HK-2 (cell line): ENCODE measurements around the gene CPA1.

ENCODE experiments used
- DNase-seq: peaks from one replicate; pipeline ENCODE4 v3.0.0-alpha.2; 2018; ENCODE audit not compliant: unreplicated experiment

The CPA1 gene

DNA sequence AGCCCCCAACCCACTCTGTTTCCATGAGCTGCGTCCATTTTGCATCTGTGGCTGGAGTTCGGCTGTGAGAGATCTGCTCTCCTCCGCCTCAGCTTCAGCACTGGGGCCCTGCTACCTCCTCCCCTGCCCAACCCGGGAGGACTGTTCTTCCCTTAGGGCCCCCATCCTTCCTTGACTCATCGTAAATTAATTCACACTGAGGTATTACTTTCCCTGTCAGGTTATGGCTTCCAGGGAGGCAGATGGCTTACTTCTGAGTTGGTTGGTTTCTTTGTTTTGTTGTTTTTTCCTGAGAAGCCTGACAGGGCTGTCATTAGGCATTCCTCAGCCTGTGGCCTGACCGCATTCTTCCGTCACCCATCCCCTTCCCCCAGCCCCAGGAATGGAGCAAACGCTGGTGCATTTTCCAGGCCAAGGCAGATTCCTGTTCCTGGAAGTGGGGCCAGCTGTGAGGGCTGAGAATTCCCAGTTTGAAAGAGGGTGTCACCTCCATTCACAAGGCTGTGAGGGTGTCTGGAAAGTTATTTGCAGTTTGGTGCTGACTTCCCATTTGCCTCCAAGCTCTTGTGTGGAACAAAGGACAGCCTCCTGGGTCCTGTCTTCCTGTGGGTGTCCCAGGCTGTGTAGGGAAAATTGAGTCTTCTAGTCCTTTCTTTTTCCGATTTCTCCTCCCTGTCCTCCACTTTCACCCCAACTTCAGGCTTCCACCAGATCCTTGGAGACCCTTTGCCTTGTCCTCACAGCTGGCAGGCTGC, 24.0 kb upstream of the CPA1 start:
- peak; percentile 94 for DNase-seq

DNA sequence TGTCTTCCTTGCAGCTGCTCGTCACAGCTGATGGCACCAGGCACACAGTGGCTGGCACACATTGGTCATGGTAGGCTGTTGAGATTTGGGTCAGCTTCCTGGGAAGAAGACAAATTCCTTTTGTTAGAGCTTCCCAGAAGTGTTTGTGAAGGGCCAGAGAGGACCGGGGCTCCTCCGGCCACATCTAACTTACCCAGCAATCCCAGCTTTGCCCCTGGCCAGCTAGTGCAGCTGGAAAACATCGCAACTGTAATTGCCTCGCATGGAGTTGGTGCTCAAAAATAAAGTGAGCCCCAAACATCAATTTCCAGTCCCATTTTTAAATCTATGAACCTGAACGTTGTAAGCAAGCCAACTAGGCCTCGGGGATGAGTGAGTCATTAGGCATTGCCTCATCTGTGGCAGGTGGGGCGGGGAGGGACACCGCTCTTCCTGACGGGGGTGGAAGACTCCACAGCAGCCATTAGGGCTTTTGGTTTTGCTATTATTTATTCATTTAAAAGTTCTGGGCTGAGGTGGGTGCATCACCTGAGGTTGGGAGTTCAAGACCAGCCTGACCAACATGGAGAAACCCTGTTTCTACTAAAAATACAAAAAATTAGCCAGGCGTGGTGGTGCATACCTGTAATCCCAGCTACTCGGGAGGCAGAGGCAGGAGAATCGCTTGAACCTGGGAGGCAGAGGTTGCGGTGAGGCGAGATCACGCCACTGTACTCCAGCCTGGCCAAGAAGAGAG, 23.2 kb upstream of the CPA1 start:
- peak; percentile 79 for DNase-seq

DNA sequence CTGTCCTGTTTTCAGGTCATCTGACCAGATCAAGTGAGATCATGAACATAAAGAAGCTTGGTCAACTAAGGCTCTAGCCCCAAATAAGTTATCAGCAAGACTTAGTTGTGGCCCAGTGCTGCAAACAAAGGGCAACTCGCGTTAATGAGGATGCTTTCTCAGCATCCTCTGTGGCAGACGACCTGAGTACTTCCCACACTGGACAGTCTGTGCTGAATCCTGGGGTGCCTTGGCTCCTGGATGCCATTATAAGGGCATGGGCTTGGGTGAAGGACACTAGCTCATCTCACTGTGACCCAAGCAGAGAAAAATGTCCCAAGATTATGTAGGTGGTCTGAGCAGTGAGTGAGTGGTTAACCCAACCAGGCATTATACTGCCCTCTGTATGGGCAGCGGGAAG, 21.8 kb upstream of the CPA1 start:
- DNase-seq = no peak

DNA sequence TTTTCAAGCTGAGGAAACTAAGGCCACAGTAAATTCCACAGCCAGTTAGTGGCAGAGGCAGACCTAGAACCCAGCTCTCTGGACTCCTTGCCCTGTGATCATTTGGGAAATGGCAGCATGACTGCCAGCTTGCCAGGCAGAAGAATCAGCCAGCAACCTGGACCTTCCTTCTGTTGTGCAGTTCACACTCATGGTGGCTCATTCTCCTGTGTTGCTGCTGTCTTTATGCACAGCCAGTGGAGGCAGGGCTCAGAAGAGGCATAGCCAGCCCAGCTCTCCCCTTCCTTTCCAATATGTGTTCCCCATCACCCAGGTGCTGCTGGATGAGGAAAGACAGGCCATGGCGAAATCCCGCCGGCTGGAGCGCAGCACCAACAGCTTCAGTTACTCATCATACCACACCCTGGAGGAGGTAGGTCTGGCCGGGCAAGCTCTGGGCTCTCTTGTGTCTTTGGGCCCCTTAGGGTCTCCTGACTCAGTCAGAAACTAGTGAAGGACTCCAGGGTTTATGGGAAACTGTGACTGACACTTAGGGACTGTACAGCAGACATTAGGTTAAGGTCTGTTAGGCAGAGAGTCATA, 20.9 kb upstream of the CPA1 start:
- no peak for DNase-seq

DNA sequence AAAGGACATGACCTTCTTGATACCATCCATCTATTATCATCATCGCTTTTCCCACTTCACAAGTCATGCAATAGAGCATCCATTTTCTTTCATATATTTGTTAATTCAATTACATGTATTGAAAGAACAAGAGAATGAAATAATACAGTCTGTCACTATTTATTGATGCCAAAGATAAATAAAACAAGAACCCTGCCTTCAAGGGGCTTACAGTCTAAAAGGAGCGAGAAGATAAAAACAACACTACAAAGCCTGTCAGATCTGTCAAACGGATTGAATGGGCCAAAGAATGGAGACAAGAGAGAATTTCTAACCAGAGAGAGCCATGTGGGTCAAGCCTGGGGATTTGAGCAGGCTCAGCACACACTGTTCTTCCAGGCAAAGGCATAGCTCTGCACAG, 19.8 kb upstream of the CPA1 start:
- DNase-seq = no peak

DNA sequence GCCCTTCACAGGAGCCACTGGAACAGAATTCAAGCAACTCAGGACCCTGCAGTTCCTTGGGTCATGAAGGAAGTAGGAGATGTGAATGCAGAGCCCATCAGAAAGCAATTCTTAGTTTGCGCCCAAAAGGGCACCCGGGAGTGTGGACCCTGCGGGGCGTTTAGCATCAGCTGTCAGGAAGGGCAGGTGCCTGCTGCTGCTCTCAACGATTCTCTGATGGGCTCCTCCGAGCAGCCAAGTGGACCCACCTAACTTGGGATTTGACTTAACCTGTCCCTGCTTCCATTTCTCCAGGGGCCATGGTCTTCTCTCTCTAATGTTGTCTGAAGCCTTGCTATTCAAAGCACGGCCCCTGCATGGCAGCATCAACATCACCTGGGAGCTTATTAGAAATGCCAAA, 18.6 kb upstream of the CPA1 start:
- no peak for DNase-seq

DNA sequence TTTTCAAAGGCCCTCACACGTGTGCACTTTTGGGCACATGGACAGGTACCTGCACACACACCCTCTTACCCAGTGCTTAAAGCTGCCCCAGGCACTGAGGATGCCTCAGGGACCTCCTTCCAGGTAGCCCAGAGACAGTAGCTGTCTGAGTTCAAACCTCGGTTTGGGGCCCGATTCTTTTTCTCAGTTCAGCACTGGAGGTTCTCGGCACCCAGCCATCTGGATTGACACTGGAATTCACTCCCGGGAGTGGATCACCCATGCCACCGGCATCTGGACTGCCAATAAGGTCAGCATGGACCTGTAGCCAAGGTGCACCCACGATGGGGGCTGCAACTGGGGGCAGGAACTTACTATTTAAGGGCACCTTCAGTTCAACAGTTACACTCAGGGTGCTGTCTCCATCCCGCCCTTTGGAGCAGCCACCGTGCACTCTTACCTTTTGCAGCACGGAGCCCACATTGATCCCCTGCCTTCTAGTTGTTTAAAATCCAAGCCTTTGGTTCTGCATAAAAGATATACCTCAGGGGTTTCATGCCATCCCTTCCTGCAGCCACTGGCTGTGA, 18.0 kb upstream of the CPA1 start:
- DNase-seq = no peak

DNA sequence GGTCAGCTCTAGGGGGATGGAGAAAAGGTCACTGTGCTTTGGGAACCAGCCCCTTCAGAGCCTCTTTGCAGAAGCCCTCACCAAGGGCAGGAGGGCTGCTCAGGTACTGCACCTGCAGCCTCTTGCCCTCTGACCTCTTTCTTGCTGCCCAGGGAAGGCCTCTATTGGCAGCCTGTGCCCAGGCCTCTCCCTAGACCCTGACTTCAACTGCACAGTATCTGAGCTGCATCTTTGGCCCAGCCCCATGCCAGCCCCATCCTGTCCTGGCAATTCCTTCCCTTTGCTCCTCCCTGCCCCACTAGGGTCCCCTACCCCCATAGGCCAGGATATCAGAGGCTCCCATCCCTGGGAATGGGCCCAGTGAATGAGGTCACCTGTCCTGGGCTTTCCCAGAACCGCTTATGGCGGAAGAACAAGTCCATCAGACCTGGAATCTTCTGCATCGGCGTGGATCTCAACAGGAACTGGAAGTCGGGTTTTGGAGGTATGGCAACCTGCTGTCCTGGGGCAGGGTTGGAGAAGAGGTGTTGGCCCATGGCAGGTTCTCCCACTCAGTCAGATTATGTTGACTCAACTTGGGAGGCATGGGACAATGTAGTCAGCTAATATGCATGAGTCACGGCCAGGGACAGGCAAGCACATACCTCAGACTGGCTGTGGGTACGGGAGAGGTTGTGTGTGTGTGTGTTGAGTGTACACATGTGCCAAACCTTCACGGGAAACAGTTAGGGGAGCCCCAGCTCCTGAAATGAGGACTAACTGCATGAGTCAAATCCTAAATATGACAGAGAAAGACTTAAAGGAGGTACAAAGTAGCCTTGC, 17.1 kb upstream of the CPA1 start:
- peak; percentile 80 for DNase-seq

DNA sequence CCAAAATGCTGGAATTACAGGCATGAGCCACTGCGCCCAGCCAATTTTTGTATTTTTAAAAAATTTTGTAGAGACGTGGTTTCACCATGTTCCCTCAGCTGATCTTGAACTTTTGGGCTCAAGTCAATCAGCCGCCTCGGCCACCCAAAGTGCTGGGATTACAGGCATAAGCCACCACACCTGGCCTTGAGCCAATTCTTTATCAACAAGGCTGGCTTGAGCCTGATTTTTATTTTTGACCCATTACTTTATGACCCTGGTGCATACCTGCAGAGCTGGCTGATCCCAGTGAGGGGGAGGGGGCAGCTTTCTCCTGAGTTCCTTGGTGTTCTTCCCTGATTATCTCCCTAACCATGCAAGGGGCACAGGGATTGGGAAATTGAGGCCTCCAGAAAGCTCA, 15.8 kb upstream of the CPA1 start:
- DNase-seq = no peak

DNA sequence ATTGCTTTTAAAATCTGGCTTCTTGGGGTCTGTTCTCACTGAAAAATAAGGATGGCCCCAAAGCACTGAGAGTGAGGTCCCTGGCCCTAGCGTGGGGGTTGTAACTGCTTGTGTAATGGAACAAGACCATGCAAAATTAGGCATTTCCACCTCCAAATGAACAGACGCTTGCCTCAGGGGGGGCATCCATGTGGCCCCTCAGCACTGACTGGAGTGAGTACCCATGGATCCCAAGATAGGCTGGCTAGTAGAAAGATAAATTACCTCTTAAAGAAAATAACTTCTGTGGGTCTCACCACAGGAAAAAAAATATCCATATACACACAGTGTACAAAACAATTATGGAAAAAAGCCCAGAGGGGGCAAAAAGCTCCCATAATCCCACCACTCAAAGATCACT, 15.2 kb upstream of the CPA1 start:
- no peak for DNase-seq

DNA sequence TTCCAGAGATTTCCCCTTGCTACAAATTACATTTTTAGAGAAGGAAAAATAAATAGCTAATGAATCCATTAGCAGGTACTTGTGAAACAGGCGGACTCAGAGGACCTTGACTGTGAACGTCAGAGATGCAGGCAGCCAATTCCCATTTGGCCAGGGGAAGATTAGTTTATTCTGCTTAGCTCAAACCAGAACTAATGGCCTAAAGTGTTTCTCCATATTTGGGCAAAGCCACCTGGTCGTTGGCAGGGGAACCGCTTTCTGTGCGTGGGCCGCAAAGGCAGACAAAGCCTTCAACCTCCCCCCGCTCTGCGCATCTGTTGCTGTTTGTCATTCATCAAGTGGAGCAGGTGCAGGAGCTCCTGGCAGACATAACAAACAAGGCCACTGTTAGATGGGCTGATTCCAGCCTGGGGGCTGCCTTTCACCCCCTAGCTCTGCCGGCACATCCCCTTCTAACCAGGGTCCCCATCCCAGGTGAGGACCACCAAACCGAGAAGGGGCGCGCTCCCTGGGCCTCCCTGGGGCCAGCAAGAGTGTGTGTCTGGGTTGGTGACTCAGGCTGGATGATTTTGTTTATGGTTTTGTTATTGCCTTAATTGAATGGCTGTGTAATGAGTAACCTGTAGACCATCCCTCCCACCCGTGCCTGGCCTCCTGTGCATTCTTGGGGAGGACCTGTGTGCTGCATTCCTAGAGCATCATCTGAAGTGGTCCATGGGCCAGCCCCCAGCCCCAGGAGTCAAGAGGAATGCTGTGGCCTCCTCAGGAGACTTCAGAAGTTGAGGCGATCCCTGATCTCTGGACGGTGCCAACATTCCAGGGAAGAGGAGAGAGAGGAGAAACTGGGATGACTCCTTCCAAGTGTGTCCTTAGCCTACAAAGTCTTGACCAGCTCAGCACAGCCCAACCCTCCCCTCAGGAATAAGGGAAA, 14.5 kb upstream of the CPA1 start:
- no peak for DNase-seq

DNA sequence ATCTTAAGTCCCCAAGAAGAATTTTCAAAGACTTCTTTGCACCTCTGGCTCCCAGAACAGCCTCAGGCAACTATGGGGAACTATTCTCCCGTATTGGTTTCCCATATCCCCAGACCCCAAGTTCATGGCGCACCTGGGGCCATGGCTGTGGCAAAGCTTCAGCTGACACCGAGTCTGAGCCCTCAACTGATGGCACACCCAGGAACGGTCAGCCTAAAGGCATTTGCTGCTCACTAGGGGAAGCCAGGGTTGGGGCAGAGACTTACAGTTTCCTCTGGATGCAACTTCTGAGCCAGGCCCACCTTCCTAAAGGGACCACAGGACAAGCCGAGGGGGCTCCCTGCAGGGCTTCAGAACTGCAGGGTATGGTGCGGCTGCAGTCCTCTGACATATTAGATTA, 13.7 kb upstream of the CPA1 start:
- DNase-seq = no peak

DNA sequence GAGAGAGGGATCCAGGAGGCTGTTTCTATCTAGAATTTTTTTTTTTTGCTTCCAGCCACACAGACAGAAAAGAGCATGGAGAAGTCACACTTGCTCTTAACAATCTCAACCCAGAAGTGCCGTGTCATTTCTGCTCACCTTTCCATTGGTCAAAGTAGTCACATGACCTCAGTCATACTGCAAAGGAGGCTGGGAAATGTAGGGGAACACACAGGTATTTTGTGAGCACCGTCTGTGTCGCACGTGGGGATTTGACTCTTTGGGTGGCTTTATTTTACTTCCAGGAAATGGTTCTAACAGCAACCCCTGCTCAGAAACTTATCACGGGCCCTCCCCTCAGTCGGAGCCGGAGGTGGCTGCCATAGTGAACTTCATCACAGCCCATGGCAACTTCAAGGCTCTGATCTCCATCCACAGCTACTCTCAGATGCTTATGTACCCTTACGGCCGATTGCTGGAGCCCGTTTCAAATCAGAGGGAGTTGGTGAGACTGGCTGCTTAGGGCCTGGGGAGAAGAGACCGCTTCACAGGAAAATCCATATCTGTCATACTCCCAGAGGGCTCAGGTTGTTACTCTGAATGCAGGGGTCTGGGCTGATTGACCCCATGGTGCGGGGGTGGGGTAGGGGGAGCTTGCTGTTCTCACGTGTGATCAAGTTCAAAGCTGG, 13.1 kb upstream of the CPA1 start:
- DNase-seq = no peak

DNA sequence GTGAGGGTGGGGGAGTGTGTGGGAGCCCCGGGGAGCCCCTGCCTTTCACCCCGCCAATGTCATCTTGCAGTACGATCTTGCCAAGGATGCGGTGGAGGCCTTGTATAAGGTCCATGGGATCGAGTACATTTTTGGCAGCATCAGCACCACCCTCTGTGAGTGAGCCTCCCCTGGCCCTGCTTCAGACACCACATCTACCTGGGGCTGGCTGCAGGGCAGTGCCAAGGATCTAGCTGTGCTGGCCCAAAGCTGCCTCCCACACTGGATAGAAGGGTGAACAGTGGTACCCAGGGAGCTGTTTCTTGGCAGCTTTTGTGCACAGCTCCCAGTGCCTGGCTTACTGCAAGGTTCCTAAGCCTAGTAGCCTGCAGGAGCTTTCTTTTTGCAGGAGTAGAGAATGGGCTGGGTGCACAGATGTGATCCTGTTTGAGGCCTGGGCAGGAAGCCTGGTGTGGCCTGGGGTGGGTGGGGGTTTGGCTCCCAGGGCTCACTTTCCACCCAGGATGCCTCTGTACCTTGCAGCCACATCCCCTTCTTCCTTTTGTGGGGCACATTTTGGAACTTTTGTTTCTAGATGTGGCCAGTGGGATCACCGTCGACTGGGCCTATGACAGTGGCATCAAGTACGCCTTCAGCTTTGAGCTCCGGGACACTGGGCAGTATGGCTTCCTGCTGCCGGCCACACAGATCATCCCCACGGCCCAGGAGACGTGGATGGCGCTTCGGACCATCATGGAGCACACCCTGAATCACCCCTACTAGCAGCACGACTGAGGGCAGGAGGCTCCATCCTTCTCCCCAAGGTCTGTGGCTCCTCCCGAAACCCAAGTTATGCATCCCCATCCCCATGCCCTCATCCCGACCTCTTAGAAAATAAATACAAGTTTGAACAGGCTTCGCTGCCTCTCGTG, 12.2 kb upstream of the CPA1 start:
- no peak for DNase-seq

DNA sequence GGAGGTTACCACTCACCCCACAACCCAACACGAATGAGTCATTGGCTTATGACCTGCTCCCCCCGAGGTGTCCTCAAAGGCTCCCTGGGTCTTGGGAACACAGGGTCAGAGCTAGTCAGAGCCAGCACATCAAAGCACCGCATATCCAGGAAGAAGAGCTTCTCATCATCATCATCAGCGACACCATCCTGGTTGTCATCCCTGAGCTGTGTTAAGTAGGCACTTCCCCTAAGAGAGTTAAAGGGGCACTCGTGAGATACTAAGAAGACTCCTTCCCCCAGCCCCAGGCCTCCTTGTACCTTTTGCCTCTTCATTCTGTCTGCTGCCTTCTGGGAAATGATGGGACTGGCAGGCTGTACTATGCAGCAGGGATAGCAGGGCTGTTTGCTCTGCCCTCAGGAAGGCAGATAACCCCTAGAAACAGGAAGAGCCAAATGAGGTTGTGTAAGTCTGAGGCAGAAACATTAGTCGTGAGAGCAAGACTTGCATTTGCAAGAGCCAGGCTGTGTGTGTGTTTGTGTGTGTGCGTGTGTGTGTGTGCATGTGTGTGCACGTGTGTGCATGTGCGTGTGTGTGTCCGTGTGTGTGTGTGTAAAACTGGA, 11.1 kb upstream of the CPA1 start:
- peak; percentile 37 for DNase-seq

DNA sequence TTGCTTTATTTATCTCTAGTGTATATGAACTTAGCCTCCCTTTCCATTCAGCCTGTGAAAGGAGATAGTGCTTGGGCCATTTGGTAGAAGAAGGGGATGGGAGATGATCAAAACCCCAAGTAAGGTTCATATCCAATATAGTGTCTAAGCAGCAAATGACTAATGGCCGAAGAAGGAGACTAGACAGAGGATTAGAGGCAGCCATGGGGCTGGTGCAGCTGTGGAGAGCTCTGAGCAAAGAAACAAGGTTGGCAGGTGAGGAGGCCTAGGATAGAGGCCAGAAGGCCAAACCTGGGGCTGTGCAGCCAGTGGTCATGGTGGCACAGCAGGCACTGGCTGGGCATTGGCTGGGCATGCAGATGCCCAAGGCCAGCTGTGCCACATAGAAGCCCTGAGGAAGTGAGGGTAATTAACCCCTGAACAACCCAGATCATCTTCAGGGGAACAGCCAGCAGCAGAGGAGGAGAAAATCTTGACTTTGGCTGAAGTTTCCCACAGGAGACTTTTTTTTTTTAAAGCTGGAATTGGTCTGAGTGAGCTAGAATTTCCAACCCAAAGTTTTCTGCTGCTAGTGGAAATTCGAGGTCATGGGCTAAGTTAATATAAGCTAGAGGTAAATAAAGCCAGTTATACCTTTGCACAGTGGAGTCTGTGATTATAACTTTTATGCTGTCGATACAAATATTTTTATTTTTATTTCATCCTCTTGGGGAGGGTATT, 10.3 kb upstream of the CPA1 start:
- DNase-seq = no peak

DNA sequence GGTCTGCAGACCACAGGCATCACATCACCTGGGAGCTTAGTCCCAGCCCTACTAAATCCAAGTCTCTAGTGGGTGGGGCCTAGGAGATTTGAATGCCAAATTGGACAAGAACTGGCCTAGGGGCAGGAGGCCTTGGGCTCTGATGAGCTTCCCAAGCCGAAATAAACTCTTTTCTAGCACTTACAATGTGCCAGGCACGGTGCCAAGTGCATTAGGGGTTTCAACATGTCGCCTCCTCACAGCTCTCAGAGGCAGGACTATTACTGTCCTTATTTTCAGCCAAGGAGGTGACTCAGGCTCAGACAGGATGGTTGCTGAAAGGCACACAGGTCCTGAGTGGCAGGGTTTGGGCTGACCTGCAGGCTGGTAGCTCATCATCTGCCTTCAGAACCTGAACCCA, 9.2 kb upstream of the CPA1 start:
- no peak for DNase-seq
